Measurements from ENCODE around the gene RAPGEF3.

The RAPGEF3 gene

GRCh38 chr12:47758834-47759690, at the start of gene RAPGEF3:
TSS of gene RAPGEF3 (minus strand) at chr12:47758880. CDS start at chr12:47758556, 324 bp downstream.
- Histone ChIP-seq H3K36me3 (ENCODE audit: insufficient read depth, low read length) (no peaks in the 10 kb centered on the region), H3K9me2 (replicated peaks; ENCODE audit: low read depth, low read length) (no peaks in the 10 kb centered on the region), H3K27me3 (ENCODE audit: insufficient read depth, low read length, poor library complexity, severe bottlenecking) (no peaks in the 10 kb centered on the region), H4K20me1 (ENCODE audit: insufficient read depth, low read length, poor library complexity, severe bottlenecking) (no peaks in the 10 kb centered on the region), H3F3A (ENCODE audit: low read depth) (no peaks in the 10 kb centered on the region), H3K79me2 (ENCODE audit: insufficient read depth, low read length) (peaks cover 45% of the 10 kb centered on the region), H3K4me2 (ENCODE audit: low read depth, low read length, poor library complexity, severe bottlenecking) (peak within 1 kb of the TSS; percentile 74), H3K4me3 (ENCODE audit: low read length, poor library complexity, severe bottlenecking) (peak within 1 kb of the TSS; percentile 88), H3K4me1 (ENCODE audit: insufficient read depth, low read length, poor library complexity, severe bottlenecking) (peaks cover 83% of the 10 kb centered on the region), H3K9ac (ENCODE audit: low read depth, low read length, poor library complexity, severe bottlenecking) (peak within 1 kb of the TSS; percentile 83), H3K9me3 (ENCODE audit: insufficient read depth, low read depth, low read length) (no peaks in the 10 kb centered on the region), H2AFZ (ENCODE audit: low read length) (peak within 1 kb of the TSS; percentile 85)
- TF ChIP-seq EZH2phosphoT487 (IDR thresholded peaks at IDR 0.05; ENCODE audit: borderline replicate concordance) = no peak
- TF ChIP-seq CTCF (conservative IDR thresholded peaks at IDR 0.05; ENCODE audit: low read length) = peak; percentile 52

- peaks cover 61% of the 10 kb centered on the region for H4K20me1 ChIP-seq (ENCODE audit: insufficient read depth, low read length, poor library complexity, severe bottlenecking)
- peaks cover 70% of the 10 kb centered on the region for H3K4me1 ChIP-seq (ENCODE audit: insufficient read depth, low read length, poor library complexity, severe bottlenecking)
- H3K9me3 ChIP-seq (ENCODE audit: insufficient read depth, low read depth, low read length) = no peaks in the 10 kb centered on the region
- H3F3A ChIP-seq (ENCODE audit: low read depth) = peaks cover 12% of the 10 kb centered on the region; the same call in 1 of the 2 replicates
- peak overlapping the region; percentile 53 for H3K4me3 ChIP-seq (ENCODE audit: low read length, poor library complexity, severe bottlenecking)
- H3K79me2 ChIP-seq (ENCODE audit: insufficient read depth, low read length) = peaks cover 97% of the 10 kb centered on the region
- TF ChIP-seq CTCF (conservative IDR thresholded peaks at IDR 0.05; ENCODE audit: low read length) (no peak), EZH2phosphoT487 (IDR thresholded peaks at IDR 0.05; ENCODE audit: borderline replicate concordance) (no peak)
- H2AFZ ChIP-seq (ENCODE audit: low read length) = no peak overlapping the region
- peak overlapping the region; percentile 56 for H3K9ac ChIP-seq (ENCODE audit: low read depth, low read length, poor library complexity, severe bottlenecking)
- no peaks in the 10 kb centered on the region for H3K9me2 ChIP-seq (replicated peaks; ENCODE audit: low read depth, low read length)
- H3K4me2 ChIP-seq (ENCODE audit: low read depth, low read length, poor library complexity, severe bottlenecking) = peak overlapping the region; percentile 83
- H3K27me3 ChIP-seq (ENCODE audit: insufficient read depth, low read length, poor library complexity, severe bottlenecking) = no peaks in the 10 kb centered on the region
- H3K36me3 ChIP-seq (ENCODE audit: insufficient read depth, low read length) = peaks cover 24% of the 10 kb centered on the region; the same call in 1 of the 2 replicates
These were observed 49.4 kb upstream of the RAPGEF3 start for GRCh38 chr12:47808050-47808449.

- H3K27me3 ChIP-seq (ENCODE audit: insufficient read depth, low read length, poor library complexity, severe bottlenecking) = no peaks in the 10 kb centered on the region
- H3K4me3 ChIP-seq (ENCODE audit: low read length, poor library complexity, severe bottlenecking) = peak overlapping the region; percentile 53
- H3K36me3 ChIP-seq (ENCODE audit: insufficient read depth, low read length) = peaks cover 26% of the 10 kb centered on the region; the same call in 1 of the 2 replicates
- no peaks in the 10 kb centered on the region for H3K9me2 ChIP-seq (replicated peaks; ENCODE audit: low read depth, low read length)
- peaks cover 12% of the 10 kb centered on the region; the same call in 1 of the 2 replicates for H3F3A ChIP-seq (ENCODE audit: low read depth)
- H3K9ac ChIP-seq (ENCODE audit: low read depth, low read length, poor library complexity, severe bottlenecking) = peak overlapping the region; percentile 56
- peak overlapping the region; percentile 83 for H3K4me2 ChIP-seq (ENCODE audit: low read depth, low read length, poor library complexity, severe bottlenecking)
- H3K4me1 ChIP-seq (ENCODE audit: insufficient read depth, low read length, poor library complexity, severe bottlenecking) = peaks cover 73% of the 10 kb centered on the region
- TF ChIP-seq EZH2phosphoT487 (IDR thresholded peaks at IDR 0.05; ENCODE audit: borderline replicate concordance) = no peak
- no peak for TF ChIP-seq CTCF (conservative IDR thresholded peaks at IDR 0.05; ENCODE audit: low read length)
- H3K9me3 ChIP-seq (ENCODE audit: insufficient read depth, low read depth, low read length) = no peaks in the 10 kb centered on the region
- no peak overlapping the region for H2AFZ ChIP-seq (ENCODE audit: low read length)
- H3K79me2 ChIP-seq (ENCODE audit: insufficient read depth, low read length) = peaks cover 100% of the 10 kb centered on the region
- H4K20me1 ChIP-seq (ENCODE audit: insufficient read depth, low read length, poor library complexity, severe bottlenecking) = peaks cover 65% of the 10 kb centered on the region
These were observed 48.7 kb upstream of the RAPGEF3 start for GRCh38 chr12:47807338-47807737.
